Ascending aorta (tissue), 2 donors: ENCODE measurements around the gene VPS8. TPM values are rescaled to one million over a fixed set of nuclear protein-coding genes. Genes with fewer than 3 reads are reported as not detected.

Experiments
- DNase-seq, 2 donors: peaks; one replicate each; pipeline ENCODE4 v3.0.0-alpha.2; 2019; ENCODE audit warnings: low spot score in 2 of 2
- H3K27ac ChIP-seq, 2 donors: fragments of 200-600 bp; sonication (generic); one replicate each; pipeline ENCODE4 v1.5.1; 2016 to 2017; ENCODE audit warnings: mild to moderate bottlenecking in 1 of 2
- H3K27me3 ChIP-seq: fragments of 200-600 bp; sonication (generic); one replicate; pipeline ENCODE4 v1.5.1; 2017
- H3K36me3 ChIP-seq, 2 donors: fragments of 200-600 bp; sonication (generic); one replicate each; pipeline ENCODE4 v1.5.1; 2016
- H3K4me1 ChIP-seq, 2 donors: fragments of 200-600 bp; sonication (generic); one replicate each; pipeline ENCODE4 v1.5.1; 2016 to 2017; ENCODE audit warnings: mild to moderate bottlenecking in 1 of 2
- H3K4me3 ChIP-seq, 2 donors: fragments of 200-600 bp; sonication (generic); one replicate each; pipeline ENCODE4 v1.5.1; 2016 to 2017; ENCODE audit warnings: mild to moderate bottlenecking in 1 of 2
- H3K9me3 ChIP-seq, 2 donors: fragments of 200-600 bp; sonication (generic); one replicate each; pipeline ENCODE4 v1.5.1; 2016
- CTCF ChIP-seq, 3 experiments: fragments of 200-600 bp in 2 of 3; fragments of 450-650 bp in 1 of 3; sonication (generic) in 2 of 3; IDR thresholded peaks; one replicate each; pipeline ENCODE4 v1.5.1; 2016 to 2019; ENCODE audit warnings: antibody characterized with exemption in 3 of 3, mild to moderate bottlenecking in 1 of 3, moderate library complexity in 1 of 3
- intact Hi-C: fragments of 100-400 bp; cut with DNase I; formaldehyde crosslinking; loops from one replicate; pipeline ENCODE4 v1.15.1; 2023
- total RNA-seq: library from RNA; depleted of rRNA; stranded (reverse); fragments of >200 nt; gene quantifications from one replicate; pipeline ENCODE4 v1.1.0, GENCODE V29; 2016

VPS8 gene
- total RNA-seq, 1 donor from 2014 or later: 24.9 TPM

GRCh38 chr3:185079625-185080024 is 267.7 kb downstream of the VPS8 start:
- DNase-seq: no peak
- no peaks in the 10 kb centered on the region for H3K27me3 ChIP-seq
- no peak overlapping the region for H3K4me3 ChIP-seq
- intact Hi-C loops: loop anchor here (5.0 kb wide), 1 partner anchor 73 kb away; the partner anchor contains the start of gene C3orf70
- H3K9me3 ChIP-seq: no peaks in the 10 kb centered on the region
- H3K36me3 ChIP-seq: peaks cover 8 to 12% of the 10 kb centered on the region in 2 donors
- no peak for TF ChIP-seq CTCF (IDR thresholded peaks at IDR 0.05)
- peaks cover 0 to 3% of the 10 kb centered on the region in 2 donors for H3K4me1 ChIP-seq
- H3K27ac ChIP-seq: no peak overlapping the region

- no peaks in the 10 kb centered on the region for H3K27me3 ChIP-seq
- intact Hi-C loops: loop anchor here (5.0 kb wide), 1 partner anchor 71 kb away; the partner anchor contains the start of gene C3orf70
- DNase-seq: no peak
- no peak for TF ChIP-seq CTCF (IDR thresholded peaks at IDR 0.05)
- H3K9me3 ChIP-seq: no peaks in the 10 kb centered on the region
- H3K4me1 ChIP-seq: peaks cover 0 to 3% of the 10 kb centered on the region in 2 donors
- no peak overlapping the region for H3K4me3 ChIP-seq
- peaks cover 8 to 12% of the 10 kb centered on the region in 2 donors for H3K36me3 ChIP-seq
- no peak overlapping the region for H3K27ac ChIP-seq
Measured at GRCh38 chr3:185081521-185081920, 269.6 kb downstream of the VPS8 start.

- no peak overlapping the region for H3K27ac ChIP-seq
- H3K9me3 ChIP-seq: no peaks in the 10 kb centered on the region
- H3K36me3 ChIP-seq: peaks cover 8 to 12% of the 10 kb centered on the region in 2 donors
- peaks cover 0 to 3% of the 10 kb centered on the region in 2 donors for H3K4me1 ChIP-seq
- H3K4me3 ChIP-seq: no peak overlapping the region
- H3K27me3 ChIP-seq: no peaks in the 10 kb centered on the region
- DNase-seq: no peak
- intact Hi-C loops: loop anchor here (5.0 kb wide), 1 partner anchor 70 kb away; the partner anchor contains the start of gene C3orf70
- TF ChIP-seq CTCF (IDR thresholded peaks at IDR 0.05): no peak
Measured at GRCh38 chr3:185082149-185082548, 270.2 kb downstream of the VPS8 start.

GRCh38 chr3:185082829-185083228 is 270.9 kb downstream of the VPS8 start:
- H3K27ac ChIP-seq: no peak overlapping the region
- peaks cover 0 to 3% of the 10 kb centered on the region in 2 donors for H3K4me1 ChIP-seq
- no peak overlapping the region for H3K4me3 ChIP-seq
- no peak for TF ChIP-seq CTCF (IDR thresholded peaks at IDR 0.05)
- DNase-seq: no peak
- intact Hi-C loops: loop anchor here (5.0 kb wide), 1 partner anchor 69 kb away; the partner anchor contains the start of gene C3orf70
- no peaks in the 10 kb centered on the region for H3K9me3 ChIP-seq
- no peaks in the 10 kb centered on the region for H3K27me3 ChIP-seq
- peaks cover 8 to 12% of the 10 kb centered on the region in 2 donors for H3K36me3 ChIP-seq

- Histone ChIP-seq H3K36me3 (peaks cover 8 to 12% of the 10 kb centered on the region in 2 donors), H3K9me3 (no peaks in the 10 kb centered on the region), H3K4me3 (no peak overlapping the region), H3K4me1 (peaks cover 0 to 3% of the 10 kb centered on the region in 2 donors), H3K27ac (no peak overlapping the region), H3K27me3 (no peaks in the 10 kb centered on the region)
- no peak for TF ChIP-seq CTCF (IDR thresholded peaks at IDR 0.05)
- intact Hi-C loops: loop anchor here (5.0 kb wide), 1 partner anchor 68 kb away; the partner anchor contains the start of gene C3orf70
- DNase-seq: no peak
Measured at GRCh38 chr3:185084402-185084801, 272.4 kb downstream of the VPS8 start.
